ENCODE data around the gene CCSER1. TPM values are rescaled to one million over a fixed set of nuclear protein-coding genes. Genes with fewer than 3 reads are reported as not detected.

Gene CCSER1
- total and polyA plus RNA-seq, 9 donors = 0.21 to 8.3 (median 3.2) TPM

- H3K27me3 ChIP-seq = no peaks in the 10 kb centered on the region
- no peaks in the 10 kb centered on the region for H3K36me3 ChIP-seq
- DNase-seq = no peak
- intact Hi-C loops (cut with DNase I) = no loop called here
- H3K4me3 ChIP-seq = no peak overlapping the region
- 57 to 63% (median 60%) methylated on average over 2 of the region's 2 CpGs for WGBS, 3 donors
- H3K9me3 ChIP-seq = no peaks in the 10 kb centered on the region
- H3K27ac ChIP-seq = no peak overlapping the region
- no peaks in the 10 kb centered on the region for H3K4me1 ChIP-seq (ENCODE audit: insufficient read depth)
- TF ChIP-seq POLR2A (IDR thresholded peaks at IDR 0.05) (no peak), CTCF (IDR thresholded peaks at IDR 0.05) (no peak), EP300 (IDR thresholded peaks at IDR 0.05) (no peak)
These were observed 1093.1 kb downstream of the CCSER1 start for GRCh38 chr4:91220315-91220714.

- Histone ChIP-seq H3K4me1 (ENCODE audit: insufficient read depth) (no peaks in the 10 kb centered on the region), H3K4me3 (no peak overlapping the region), H3K36me3 (no peaks in the 10 kb centered on the region), H3K9me3 (no peaks in the 10 kb centered on the region), H3K27ac (no peak overlapping the region), H3K27me3 (no peaks in the 10 kb centered on the region)
- WGBS, 3 donors = 88 to 92% (median 91%) methylated on average over 4 of the region's 4 CpGs
- TF ChIP-seq POLR2A (IDR thresholded peaks at IDR 0.05) (no peak), CTCF (IDR thresholded peaks at IDR 0.05) (no peak), EP300 (IDR thresholded peaks at IDR 0.05) (no peak)
- no peak for DNase-seq
- intact Hi-C loops (cut with DNase I) = no loop called here
These were observed 1094.8 kb downstream of the CCSER1 start for GRCh38 chr4:91222014-91222413.

GRCh38 chr4:91226867-91227266, 1099.7 kb downstream of the CCSER1 start:
- no peaks in the 10 kb centered on the region for H3K27me3 ChIP-seq
- 86 to 93% (median 89%) methylated on average over 1 of the region's 1 CpG for WGBS, 3 donors

GRCh38 chr4:91228659-91229058, 1101.5 kb downstream of the CCSER1 start:
- Histone ChIP-seq H3K27me3 (no peaks in the 10 kb centered on the region), H3K4me1 (ENCODE audit: insufficient read depth) (no peaks in the 10 kb centered on the region), H3K36me3 (no peaks in the 10 kb centered on the region), H3K9me3 (no peaks in the 10 kb centered on the region), H3K4me3 (no peak overlapping the region), H3K27ac (no peak overlapping the region)
- no peak for DNase-seq
- WGBS, 3 donors = 81 to 92% (median 86%) methylated on average over 3 of the region's 3 CpGs
- TF ChIP-seq EP300 (IDR thresholded peaks at IDR 0.05) (no peak), POLR2A (IDR thresholded peaks at IDR 0.05) (no peak), CTCF (IDR thresholded peaks at IDR 0.05) (no peak)
- intact Hi-C loops (cut with DNase I) = no loop called here

More at GRCh38 chr4:91226867-91227266, 1099.7 kb downstream of the CCSER1 start:
- DNase-seq = no peak
- Histone ChIP-seq H3K4me3 (no peak overlapping the region), H3K36me3 (no peaks in the 10 kb centered on the region), H3K9me3 (no peaks in the 10 kb centered on the region), H3K4me1 (ENCODE audit: insufficient read depth) (no peaks in the 10 kb centered on the region), H3K27ac (no peak overlapping the region)
- no peak for TF ChIP-seq CTCF (IDR thresholded peaks at IDR 0.05)
- no peak for TF ChIP-seq EP300 (IDR thresholded peaks at IDR 0.05)
- no peak for TF ChIP-seq POLR2A (IDR thresholded peaks at IDR 0.05)
- intact Hi-C loops (cut with DNase I) = no loop called here
